ENCODE data around the gene ZNF829.

Gene ZNF829

DNA sequence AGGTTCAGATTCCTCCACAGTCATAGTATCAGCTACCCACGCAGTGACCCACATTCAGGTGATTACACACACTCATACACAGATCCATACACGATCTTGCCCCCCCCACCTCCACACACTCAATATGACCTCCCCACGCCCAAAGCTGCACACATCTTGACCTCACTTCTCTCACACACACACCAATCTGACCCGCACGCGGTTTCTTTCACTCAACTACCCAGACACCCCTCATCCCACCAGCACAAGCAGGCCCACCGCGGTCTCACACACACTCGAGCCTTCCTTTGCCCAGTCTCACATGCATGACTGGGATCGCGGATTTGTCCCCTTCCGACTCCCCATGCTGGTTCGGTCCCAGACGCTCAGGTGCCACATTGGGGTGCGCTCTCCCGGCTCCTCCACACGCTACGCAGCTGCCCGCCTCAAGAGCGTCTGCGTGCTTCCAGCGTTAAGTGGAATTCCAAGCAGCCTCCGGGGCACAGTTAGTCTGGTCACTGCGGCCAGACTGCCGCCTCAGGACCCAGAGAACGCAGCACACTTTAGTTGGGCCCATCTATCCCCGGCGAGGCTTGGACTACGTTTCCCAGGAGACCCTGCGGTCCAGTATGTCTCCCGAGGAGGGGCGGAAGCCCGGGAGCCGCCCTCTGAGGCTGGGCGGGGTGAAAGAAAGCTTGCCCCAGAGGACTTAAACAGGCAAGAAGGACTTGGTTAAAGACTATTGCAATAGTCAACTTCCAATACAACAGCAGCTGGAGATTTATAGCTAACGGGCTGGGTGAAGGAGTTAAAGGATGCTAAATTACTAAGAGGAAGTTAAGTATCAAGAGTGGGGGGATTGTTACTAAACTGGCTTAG, 66.2 kb downstream of the ZNF829 start:
- TF ChIP-seq CTCF (IDR thresholded peaks at IDR 0.05): no peak

DNA sequence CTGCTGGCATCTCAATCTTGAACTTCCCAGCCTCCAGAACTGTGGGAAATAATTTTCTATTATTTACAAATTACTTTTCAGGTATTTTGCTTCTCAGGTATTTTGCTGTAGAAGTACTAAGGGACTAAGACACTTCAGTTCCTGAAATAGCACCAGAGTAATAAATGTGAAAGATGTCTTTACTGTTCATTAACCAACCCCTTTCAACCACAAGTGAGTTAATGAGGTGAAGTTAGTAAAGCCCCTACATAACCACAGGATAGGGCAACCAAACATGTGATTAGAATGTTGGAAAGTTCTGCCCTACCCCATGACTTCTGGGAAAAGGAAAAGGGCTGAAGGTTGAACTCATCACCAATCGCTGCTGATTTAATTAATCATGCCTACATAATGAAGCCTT, 68.1 kb downstream of the ZNF829 start:
- no peak for TF ChIP-seq CTCF (IDR thresholded peaks at IDR 0.05)

DNA sequence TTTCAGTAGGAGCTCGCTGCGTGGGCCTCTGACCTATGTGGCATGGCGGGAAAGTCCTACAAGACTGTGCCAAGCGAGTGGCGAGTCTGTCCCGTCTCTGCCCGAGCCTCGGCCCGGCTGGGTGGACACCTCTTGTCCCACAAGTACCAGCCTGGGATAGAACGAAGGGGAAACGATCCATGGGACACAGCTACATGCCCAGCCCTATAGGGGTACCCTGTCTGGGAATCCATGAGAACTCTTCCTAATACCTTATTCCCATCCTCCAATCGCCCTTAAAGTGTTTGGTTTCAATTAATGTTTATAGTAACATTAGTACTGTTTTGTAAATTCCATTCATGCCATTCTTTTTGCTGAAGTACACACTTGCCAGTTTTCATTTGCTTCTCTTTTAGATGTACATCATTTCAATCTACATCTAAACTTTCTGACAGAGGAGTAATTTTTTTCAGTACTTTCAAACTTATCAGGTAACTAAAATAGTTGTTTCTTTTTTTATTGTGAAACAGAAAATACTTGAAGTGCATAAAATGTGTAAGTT, 77.2 kb downstream of the ZNF829 start:
- TF ChIP-seq CTCF (IDR thresholded peaks at IDR 0.05): no peak

Measured in LNCAP (cell line).